22Rv1 (cell line): Measurements from ENCODE around the gene IL1R2.

ENCODE experiments used
- H3K27ac ChIP-seq: fragments of 450-650 bp; 2 replicates; pipeline ENCODE4 v1.5.1; 2017
- CTCF ChIP-seq: fragments of 450-650 bp; IDR thresholded peaks from 2 replicates; pipeline ENCODE4 v1.5.1; 2017; ENCODE audit warnings: mild to moderate bottlenecking
- ZFX ChIP-seq: fragments of 450-650 bp; IDR thresholded peaks from 2 replicates; pipeline ENCODE4 v1.6.1; 2017; ENCODE audit warnings: antibody characterized with exemption, borderline replicate concordance

The IL1R2 gene

GRCh38 chr2:102059151-102059550, 67.4 kb downstream of the IL1R2 start:
- no peak for TF ChIP-seq ZFX
- no peak for TF ChIP-seq CTCF
- no peak overlapping the region for H3K27ac ChIP-seq

- no peak overlapping the region for H3K27ac ChIP-seq
These were observed 68.3 kb downstream of the IL1R2 start for GRCh38 chr2:102060047-102060446.

GRCh38 chr2:102060792-102061191, 69.0 kb downstream of the IL1R2 start:
- no peak overlapping the region for H3K27ac ChIP-seq
- TF ChIP-seq ZFX (no peak), CTCF (no peak)

More at GRCh38 chr2:102060047-102060446, 68.3 kb downstream of the IL1R2 start:
- TF ChIP-seq CTCF (no peak), ZFX (no peak)

- H3K27ac ChIP-seq: no peak overlapping the region
- no peak for TF ChIP-seq ZFX
- TF ChIP-seq CTCF: no peak
These were observed 69.5 kb downstream of the IL1R2 start for GRCh38 chr2:102061286-102061699.

- no peak for TF ChIP-seq CTCF
- no peak for TF ChIP-seq ZFX
- no peak overlapping the region for H3K27ac ChIP-seq
These were observed 70.4 kb downstream of the IL1R2 start for GRCh38 chr2:102061962-102062795.

GRCh38 chr2:102062802-102063201, 71.0 kb downstream of the IL1R2 start:
- no peak overlapping the region for H3K27ac ChIP-seq

More at GRCh38 chr2:102062802-102063201, 71.0 kb downstream of the IL1R2 start:
- TF ChIP-seq ZFX (no peak), CTCF (no peak)
